ENCODE data around the gene NGEF.

DNA sequence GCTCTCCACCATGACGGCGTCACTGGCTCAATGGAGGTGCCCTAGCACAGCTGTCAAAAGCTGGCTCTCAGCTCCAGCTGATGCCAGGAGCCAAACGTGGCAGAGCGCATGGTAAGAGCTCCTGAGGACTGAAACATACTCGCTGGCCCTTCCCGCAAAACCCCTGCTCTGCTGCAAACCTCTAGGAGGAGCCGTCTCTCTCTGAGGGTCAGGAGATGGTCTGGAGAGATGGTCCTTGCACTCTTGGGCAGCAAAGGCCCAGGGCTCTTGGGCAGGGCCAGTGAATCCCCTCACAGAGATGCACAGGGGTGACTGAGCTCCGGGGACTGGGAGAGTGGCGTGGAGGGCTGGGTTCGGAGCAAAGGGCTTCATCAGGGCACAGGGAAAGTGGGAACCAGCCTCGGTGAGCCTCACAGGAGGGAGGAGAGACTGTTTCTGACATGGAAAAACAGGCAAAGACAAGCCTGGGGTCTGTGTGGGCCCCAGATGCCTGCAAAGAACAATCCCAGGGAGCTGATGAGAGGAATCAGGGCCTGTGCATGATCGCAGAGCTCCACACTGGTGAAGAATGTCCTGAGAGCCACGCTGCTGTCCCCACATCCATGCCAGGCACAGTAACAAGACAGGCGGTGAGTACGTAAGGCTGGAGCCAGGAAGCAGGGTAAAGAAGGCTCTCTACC is 125.7 kb downstream of the NGEF start:
- TF ChIP-seq YY1 (IDR thresholded peaks at IDR 0.05; ENCODE audit: low read depth): no peak
- no peak for TF ChIP-seq REST (IDR thresholded peaks at IDR 0.05; ENCODE audit: low read depth)
- no peak for TF ChIP-seq FOXM1 (IDR thresholded peaks at IDR 0.05; ENCODE audit: borderline replicate concordance, low read depth)
- TF ChIP-seq EP300 (IDR thresholded peaks at IDR 0.05; ENCODE audit: borderline replicate concordance): no peak
- TF ChIP-seq USF1 (IDR thresholded peaks at IDR 0.05): no peak
- TF ChIP-seq RAD21 (IDR thresholded peaks at IDR 0.05; ENCODE audit: low read depth): peak; percentile 39; the same call in 1 of the 2 replicates
- TF ChIP-seq TAF1 (IDR thresholded peaks at IDR 0.05; ENCODE audit: low read depth): no peak
- no peak for TF ChIP-seq CREB1 (IDR thresholded peaks at IDR 0.05; ENCODE audit: low read depth)
- TF ChIP-seq, protein P1, sequence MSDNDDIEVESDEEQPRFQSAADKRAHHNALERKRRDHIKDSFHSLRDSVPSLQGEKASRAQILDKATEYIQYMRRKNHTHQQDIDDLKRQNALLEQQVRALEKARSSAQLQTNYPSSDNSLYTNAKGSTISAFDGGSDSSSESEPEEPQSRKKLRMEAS (IDR thresholded peaks at IDR 0.05): no peak
- TF ChIP-seq TEAD4 (IDR thresholded peaks at IDR 0.05): no peak
- TF ChIP-seq NFIC (IDR thresholded peaks at IDR 0.05): no peak
- TF ChIP-seq CEBPB (IDR thresholded peaks at IDR 0.05): no peak
